Nephron (organoid): Measurements from ENCODE around the gene MAGI2.

ENCODE experiments used
- H3K27ac Mint-ChIP-seq, 3 experiments: 2 replicates each; pipeline ENCODE4 v1.8.0; 2020; ENCODE audit warnings: mixed read lengths in 3 of 3, mild to moderate bottlenecking in 2 of 3, moderate library complexity in 1 of 3
- H3K27me3 Mint-ChIP-seq: 2 replicates; pipeline ENCODE4 v1.8.0; 2021; ENCODE audit warnings: low read depth, mild to moderate bottlenecking, moderate library complexity, mixed read lengths
- H3K36me3 Mint-ChIP-seq: 2 replicates; pipeline ENCODE4 v1.8.0; 2020; ENCODE audit warnings: low read depth, mixed read lengths
- H3K4me1 Mint-ChIP-seq: 2 replicates; pipeline ENCODE4 v1.8.0; 2020; ENCODE audit warnings: mixed read lengths
- H3K4me3 Mint-ChIP-seq, 3 experiments: 2 replicates each; pipeline ENCODE4 v1.8.0; 2020; ENCODE audit warnings: mild to moderate bottlenecking in 3 of 3, mixed read lengths in 3 of 3, moderate library complexity in 2 of 3
- H3K9me3 Mint-ChIP-seq: 2 replicates; pipeline ENCODE4 v1.8.0; 2020; ENCODE audit warnings: mixed read lengths
- TF ChIP-seq, protein P1 (sequence below), 3 experiments: fragments of 200-600 bp; sonication (generic); IDR thresholded peaks; one replicate each; pipeline ENCODE4 v1.5.0; 2021; ENCODE audit warnings: antibody characterized with exemption in 3 of 3; ENCODE audit not compliant: unreplicated experiment in 3 of 3

Gene MAGI2

DNA sequence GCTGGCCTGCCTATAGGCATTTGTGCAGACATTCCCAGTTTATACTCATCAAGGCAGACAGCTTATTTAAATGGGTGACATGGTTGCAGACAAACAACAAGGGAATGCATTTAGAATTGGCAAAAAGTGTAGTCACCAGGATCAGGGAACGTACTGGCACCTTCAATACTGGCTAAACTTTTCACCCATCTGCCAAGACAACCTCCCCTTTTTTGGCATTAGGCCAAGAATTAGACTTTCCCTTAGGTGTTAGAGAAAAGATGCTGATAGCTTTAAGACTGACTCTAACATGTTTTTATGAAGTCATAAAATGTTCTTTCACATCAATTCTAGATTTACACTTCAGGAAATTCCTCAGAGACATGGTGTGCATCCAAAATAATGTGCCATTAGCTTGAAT lies 1289.0 kb downstream of the MAGI2 start:
- peaks cover 31% of the 10 kb centered on the region for H3K36me3 Mint-ChIP-seq
- H3K4me1 Mint-ChIP-seq, result peaks cover 27% of the 10 kb centered on the region
- H3K4me3 Mint-ChIP-seq, result no peak overlapping the region
- TF ChIP-seq, protein P1, sequence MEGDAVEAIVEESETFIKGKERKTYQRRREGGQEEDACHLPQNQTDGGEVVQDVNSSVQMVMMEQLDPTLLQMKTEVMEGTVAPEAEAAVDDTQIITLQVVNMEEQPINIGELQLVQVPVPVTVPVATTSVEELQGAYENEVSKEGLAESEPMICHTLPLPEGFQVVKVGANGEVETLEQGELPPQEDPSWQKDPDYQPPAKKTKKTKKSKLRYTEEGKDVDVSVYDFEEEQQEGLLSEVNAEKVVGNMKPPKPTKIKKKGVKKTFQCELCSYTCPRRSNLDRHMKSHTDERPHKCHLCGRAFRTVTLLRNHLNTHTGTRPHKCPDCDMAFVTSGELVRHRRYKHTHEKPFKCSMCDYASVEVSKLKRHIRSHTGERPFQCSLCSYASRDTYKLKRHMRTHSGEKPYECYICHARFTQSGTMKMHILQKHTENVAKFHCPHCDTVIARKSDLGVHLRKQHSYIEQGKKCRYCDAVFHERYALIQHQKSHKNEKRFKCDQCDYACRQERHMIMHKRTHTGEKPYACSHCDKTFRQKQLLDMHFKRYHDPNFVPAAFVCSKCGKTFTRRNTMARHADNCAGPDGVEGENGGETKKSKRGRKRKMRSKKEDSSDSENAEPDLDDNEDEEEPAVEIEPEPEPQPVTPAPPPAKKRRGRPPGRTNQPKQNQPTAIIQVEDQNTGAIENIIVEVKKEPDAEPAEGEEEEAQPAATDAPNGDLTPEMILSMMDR (IDR thresholded peaks at IDR 0.05; ENCODE audit: unreplicated experiment in 3 of 3), result no peak
- H3K27me3 Mint-ChIP-seq, result peaks cover 3% of the 10 kb centered on the region
- H3K27ac Mint-ChIP-seq, result no peak overlapping the region
- H3K9me3 Mint-ChIP-seq, result peaks cover 2% of the 10 kb centered on the region

DNA sequence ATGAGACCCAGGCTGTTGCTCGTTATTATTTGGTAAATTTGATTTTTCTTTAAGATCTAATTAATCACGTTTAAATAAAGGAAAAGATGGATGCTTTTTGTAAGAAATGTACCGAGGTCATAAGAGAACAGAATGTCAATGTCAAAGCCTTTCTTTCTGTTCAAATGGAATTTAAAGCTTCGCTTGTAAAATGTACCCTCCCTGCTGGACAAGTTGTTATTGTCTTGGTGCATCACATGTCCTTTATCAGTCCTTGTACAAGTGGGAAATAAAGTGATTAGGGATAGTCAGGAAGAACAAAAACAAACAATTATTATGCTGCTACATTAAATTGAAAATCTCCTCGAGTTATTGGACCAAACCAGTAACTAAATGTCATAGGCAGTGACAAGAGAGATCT lies 1291.7 kb downstream of the MAGI2 start:
- Mint-ChIP-seq H3K27ac (no peak overlapping the region), H3K4me3 (no peak overlapping the region), H3K27me3 (peaks cover 6% of the 10 kb centered on the region), H3K4me1 (peaks cover 22% of the 10 kb centered on the region), H3K9me3 (peaks cover 2% of the 10 kb centered on the region), H3K36me3 (peaks cover 42% of the 10 kb centered on the region)
- TF ChIP-seq, protein P1 (IDR thresholded peaks at IDR 0.05; ENCODE audit: unreplicated experiment in 3 of 3), result no peak

DNA sequence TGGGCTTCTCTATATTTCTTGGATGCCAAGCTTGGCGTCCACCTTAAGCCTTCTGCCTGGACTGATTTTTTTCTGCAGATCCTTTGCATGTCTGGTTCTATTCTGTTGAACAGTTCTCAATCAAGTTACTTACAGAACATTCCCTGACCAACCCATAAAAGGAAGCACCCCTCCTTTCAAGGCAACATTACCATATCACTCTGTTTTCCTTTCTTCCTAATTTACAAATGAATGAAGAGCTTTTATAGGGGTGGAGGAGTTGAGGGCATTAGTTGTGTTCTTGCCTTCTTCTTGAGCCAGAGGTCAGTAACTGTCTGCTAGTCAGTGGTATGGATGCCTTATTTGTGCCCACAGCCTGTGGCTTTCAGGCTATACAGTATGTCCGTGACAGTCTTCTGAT lies 1293.9 kb downstream of the MAGI2 start:
- TF ChIP-seq, protein P1 (IDR thresholded peaks at IDR 0.05; ENCODE audit: unreplicated experiment in 3 of 3), result no peak

DNA sequence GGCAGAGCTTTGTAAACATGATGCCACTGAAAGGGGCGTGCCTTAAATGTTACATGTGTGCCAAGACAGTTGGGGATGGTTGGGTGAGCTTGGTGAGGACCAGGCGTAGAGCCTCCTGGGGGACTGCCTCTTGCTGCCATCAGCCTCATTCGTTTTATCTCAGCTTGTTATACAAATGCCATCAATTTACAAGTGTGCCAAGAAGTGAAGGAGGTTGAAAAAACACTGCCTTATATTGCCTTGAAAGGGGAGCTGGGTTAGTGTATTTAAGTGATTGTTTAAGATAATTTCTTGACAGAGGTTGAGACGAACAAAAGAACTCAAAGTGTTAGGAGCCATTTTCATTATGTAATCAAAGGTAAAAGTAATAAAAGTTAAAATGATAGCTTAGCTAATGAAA lies 1300.2 kb downstream of the MAGI2 start:
- peaks cover 33% of the 10 kb centered on the region for H3K4me1 Mint-ChIP-seq
- H3K9me3 Mint-ChIP-seq, result no peaks in the 10 kb centered on the region
- TF ChIP-seq, protein P1 (IDR thresholded peaks at IDR 0.05; ENCODE audit: unreplicated experiment in 3 of 3), result no peak

More for the DNA sequence above, 1293.9 kb downstream of the MAGI2 start:
- Mint-ChIP-seq H3K36me3 (peaks cover 31% of the 10 kb centered on the region), H3K27me3 (peaks cover 4% of the 10 kb centered on the region), H3K4me1 (peaks cover 5% of the 10 kb centered on the region), H3K27ac (no peak overlapping the region), H3K4me3 (no peak overlapping the region), H3K9me3 (peaks cover 2% of the 10 kb centered on the region)

DNA sequence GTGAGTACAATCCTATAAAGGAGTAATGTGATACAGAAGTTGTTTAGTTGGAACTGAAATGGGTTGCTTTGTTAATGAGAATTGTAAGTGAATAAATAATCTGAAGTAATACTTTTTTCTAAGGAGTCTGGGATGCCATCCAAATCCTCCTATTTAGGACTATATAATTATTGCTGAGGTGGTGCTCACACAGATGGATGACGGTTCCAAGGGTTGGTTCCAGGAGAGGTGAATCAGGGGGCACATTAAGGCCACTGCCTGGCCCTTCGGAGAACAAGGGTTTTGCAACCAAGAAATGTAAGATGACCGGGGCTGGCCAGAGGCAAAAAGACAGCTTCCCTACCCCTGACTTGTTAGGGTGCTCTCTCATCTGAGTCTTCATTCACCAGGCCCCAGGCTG lies 1302.2 kb downstream of the MAGI2 start:
- no peaks in the 10 kb centered on the region for H3K9me3 Mint-ChIP-seq
- H3K4me1 Mint-ChIP-seq, result peaks cover 54% of the 10 kb centered on the region
- peaks cover 5% of the 10 kb centered on the region for H3K27me3 Mint-ChIP-seq
- TF ChIP-seq, protein P1 (IDR thresholded peaks at IDR 0.05; ENCODE audit: unreplicated experiment in 3 of 3), result no peak
- peaks cover 28% of the 10 kb centered on the region for H3K36me3 Mint-ChIP-seq
- H3K27ac Mint-ChIP-seq, result peak overlapping the region in 2 of 3 experiments; percentile 79 to 89
- no peak overlapping the region for H3K4me3 Mint-ChIP-seq

More for the DNA sequence above, 1300.2 kb downstream of the MAGI2 start:
- Mint-ChIP-seq H3K27me3 (peaks cover 5% of the 10 kb centered on the region), H3K27ac (no peak overlapping the region), H3K4me3 (no peak overlapping the region), H3K36me3 (peaks cover 21% of the 10 kb centered on the region)

DNA sequence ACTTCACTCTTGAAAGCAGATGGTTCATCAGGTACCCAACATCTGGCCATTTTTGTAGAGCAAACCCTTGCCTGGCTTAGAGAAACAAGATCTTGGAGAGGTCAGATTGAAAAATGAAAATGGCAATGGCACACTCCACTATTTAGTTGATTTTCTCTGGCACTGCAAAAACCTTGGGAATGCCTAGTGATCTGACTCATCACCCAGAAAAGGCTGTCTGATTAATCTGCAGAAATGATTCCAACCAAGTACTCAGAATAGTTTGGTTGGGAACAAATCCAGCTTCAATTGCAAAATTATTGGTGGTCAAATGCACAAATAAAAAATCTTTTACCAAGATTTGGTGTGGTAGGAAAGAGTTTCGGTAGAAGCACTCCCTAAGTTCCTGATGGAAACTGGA lies 1303.7 kb downstream of the MAGI2 start:
- Mint-ChIP-seq H3K27ac (peak overlapping the region in 1 of 3 experiments; percentile 30), H3K9me3 (peaks cover 7% of the 10 kb centered on the region), H3K4me1 (peaks cover 54% of the 10 kb centered on the region), H3K4me3 (no peak overlapping the region), H3K27me3 (peaks cover 5% of the 10 kb centered on the region), H3K36me3 (peaks cover 42% of the 10 kb centered on the region)
- TF ChIP-seq, protein P1 (IDR thresholded peaks at IDR 0.05; ENCODE audit: unreplicated experiment in 3 of 3), result no peak
